IPS DF 6.9 (cell line): ENCODE measurements around the gene SESN3.

Experiments
- DNase-seq: peaks from one replicate; pipeline ENCODE4 v3.0.0-alpha.2; 2013; ENCODE audit warnings: low read depth, low spot score
- H3K27ac ChIP-seq: one replicate; pipeline ENCODE4 v1.5.1; 2013; ENCODE audit warnings: low read length, control low read depth
- H3K27me3 ChIP-seq: 2 replicates; pipeline ENCODE4 v1.6.1; 2013; ENCODE audit warnings: mild to moderate bottlenecking, low read length; ENCODE audit not compliant: control insufficient read depth, insufficient read depth
- H3K36me3 ChIP-seq: 2 replicates; pipeline ENCODE4 v1.6.1; 2013; ENCODE audit warnings: low read length; ENCODE audit not compliant: control insufficient read depth, insufficient read depth
- H3K4me1 ChIP-seq: 2 replicates; pipeline ENCODE4 v1.6.1; 2013; ENCODE audit warnings: low read length; ENCODE audit not compliant: control insufficient read depth, insufficient read depth
- H3K4me3 ChIP-seq: 2 replicates; pipeline ENCODE4 v1.5.1; 2013; ENCODE audit warnings: mild to moderate bottlenecking, low read length
- H3K9me3 ChIP-seq: 2 replicates; pipeline ENCODE4 v1.6.1; 2013; ENCODE audit warnings: low read length, inconsistent platforms; ENCODE audit not compliant: control insufficient read depth, insufficient read depth
- WGBS: extraction: QIAGEN DNeasy Blood & Tissue Kit; methylation state at CpG from one replicate; pipeline ENCODE4 v1.1.7; 2013; ENCODE audit warnings: mixed read lengths, missing lambda C conversion rate; ENCODE audit not compliant: insufficient read length, insufficient coverage; 5-methylcytosine and 5-hydroxymethylcytosine counted together

The SESN3 gene

GRCh38 chr11:95121698-95122097 is 109.3 kb downstream of the SESN3 start:
- H3K9me3 ChIP-seq: no peaks in the 10 kb centered on the region
- H3K27ac ChIP-seq: no peak overlapping the region
- no peaks in the 10 kb centered on the region for H3K36me3 ChIP-seq
- no peaks in the 10 kb centered on the region for H3K4me1 ChIP-seq
- no peak for DNase-seq
- H3K4me3 ChIP-seq: no peak overlapping the region
- no peaks in the 10 kb centered on the region for H3K27me3 ChIP-seq
- no CpG with 5 or more reads among the region's 1 CpG for WGBS

GRCh38 chr11:95119361-95120060 is 111.5 kb downstream of the SESN3 start:
- no peak overlapping the region for H3K27ac ChIP-seq
- H3K4me3 ChIP-seq: no peak overlapping the region
- H3K9me3 ChIP-seq: no peaks in the 10 kb centered on the region
- no peak for DNase-seq
- H3K4me1 ChIP-seq: no peaks in the 10 kb centered on the region
- WGBS: no CpG with 5 or more reads among the region's 2 CpGs
- no peaks in the 10 kb centered on the region for H3K27me3 ChIP-seq
- H3K36me3 ChIP-seq: no peaks in the 10 kb centered on the region

GRCh38 chr11:95115597-95115996 is 115.4 kb downstream of the SESN3 start:
- no CpG with 5 or more reads among the region's 1 CpG for WGBS
- no peaks in the 10 kb centered on the region for H3K36me3 ChIP-seq
- DNase-seq: no peak

More at GRCh38 chr11:95115597-95115996, 115.4 kb downstream of the SESN3 start:
- Histone ChIP-seq H3K27ac (no peak overlapping the region), H3K27me3 (no peaks in the 10 kb centered on the region), H3K4me3 (no peak overlapping the region), H3K4me1 (no peaks in the 10 kb centered on the region), H3K9me3 (no peaks in the 10 kb centered on the region)
